Activated CD4-positive, alpha-beta T cell treated with anti-CD3 and anti-CD28 coated beads, Interleukin-2, Interleukin-4, amounts not matched to agents 100 ng/mL and 50 ng/mL, durations not matched to agents 16 hours and 8 hours (primary cell): ENCODE measurements around the gene FGF5.
"Not testable (repeated sequence)": the region's sequence is repeated elsewhere in the genome, so short reads cannot be mapped to it uniquely, and the experiment has no call there.

Experiments
- DNase-seq: peaks from one replicate; pipeline ENCODE4 v3.0.0-alpha.2; 2020; ENCODE audit warnings: low spot score

Gene FGF5

DNA sequence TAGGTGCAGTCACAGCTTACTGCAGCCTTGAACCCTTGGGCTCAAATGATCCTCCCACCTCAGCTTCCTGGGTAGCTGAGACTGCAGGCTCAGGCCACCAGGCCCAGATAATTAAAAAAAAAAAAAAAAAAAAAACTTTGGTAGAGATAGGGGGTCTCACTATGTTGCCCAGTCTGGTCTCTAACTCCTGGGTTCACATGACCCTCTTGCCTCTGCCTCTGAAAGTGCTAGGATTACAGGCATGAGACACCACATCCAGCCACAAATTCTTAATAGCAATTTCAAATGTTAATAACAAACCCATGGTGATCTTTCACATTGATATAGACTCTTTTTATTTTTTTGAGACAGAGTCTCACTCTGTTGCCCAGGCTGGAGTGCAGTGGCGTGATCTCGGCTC, 12.3 kb upstream of the FGF5 start:
- no peak for DNase-seq

- no peak for DNase-seq
These were observed 11.0 kb upstream of the FGF5 start for GRCh38 chr4:80255329-80256095.

DNA sequence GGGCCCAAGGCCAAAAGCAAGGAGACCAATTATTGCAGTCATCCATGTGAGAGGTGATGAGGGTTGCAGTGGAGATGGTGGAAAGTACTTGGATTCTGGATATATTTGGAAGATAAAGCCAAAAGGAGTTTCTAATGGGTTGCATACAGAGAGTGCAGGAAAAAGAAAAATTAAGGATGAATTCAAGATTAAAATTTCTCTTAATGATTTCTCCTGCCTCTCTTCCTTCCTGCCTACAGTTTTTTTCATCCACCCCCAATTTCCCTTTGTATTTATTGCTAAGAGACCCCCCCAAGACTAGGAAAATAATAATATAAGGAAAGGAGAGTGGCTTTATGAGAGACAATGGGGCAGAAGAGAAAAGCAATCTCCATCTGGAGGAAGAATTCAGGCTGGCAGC, 8.6 kb upstream of the FGF5 start:
- no peak for DNase-seq

DNA sequence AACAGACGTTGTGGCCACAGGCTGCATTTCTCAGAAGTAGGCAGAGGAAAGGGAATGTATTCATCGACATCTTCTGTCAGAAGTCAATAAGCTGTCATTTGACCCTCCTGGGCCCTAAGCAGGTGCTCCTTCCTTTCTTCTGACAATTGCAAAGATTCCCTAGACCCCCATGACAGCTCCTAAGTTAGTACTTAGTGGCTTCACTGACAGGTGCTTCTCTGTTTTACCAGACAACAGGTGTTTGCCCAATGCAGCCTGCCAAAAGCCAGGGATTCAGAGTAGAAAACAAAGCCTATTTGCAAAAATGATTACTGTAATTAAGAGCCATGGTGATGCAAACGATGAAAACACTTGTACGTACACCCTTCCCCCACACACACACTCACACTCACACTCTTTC, 7.5 kb upstream of the FGF5 start:
- no peak for DNase-seq

DNA sequence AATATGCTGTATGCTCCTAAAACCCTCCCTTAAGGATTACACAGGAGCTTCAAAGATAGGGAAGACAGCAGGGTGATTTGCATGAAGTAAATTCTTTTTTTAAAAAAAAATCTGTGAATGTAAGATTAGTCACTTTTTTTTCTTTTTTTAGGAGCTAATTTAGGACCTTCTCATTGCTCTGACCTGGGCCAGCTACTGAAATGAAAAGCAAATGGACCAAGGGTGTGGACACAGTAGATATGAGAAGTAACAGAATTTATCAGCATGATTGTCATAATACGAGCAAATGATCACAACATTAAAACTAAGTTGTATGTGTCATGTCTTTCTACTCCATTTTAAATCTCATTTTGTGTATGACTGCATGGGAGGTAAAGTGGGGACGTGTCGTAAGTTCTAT, 6.6 kb upstream of the FGF5 start:
- DNase-seq: no peak

- DNase-seq: no peak
These were observed 4.4 kb upstream of the FGF5 start for GRCh38 chr4:80261989-80262600.

- no peak for DNase-seq
These were observed 2.7 kb upstream of the FGF5 start for GRCh38 chr4:80263541-80264351.

DNA sequence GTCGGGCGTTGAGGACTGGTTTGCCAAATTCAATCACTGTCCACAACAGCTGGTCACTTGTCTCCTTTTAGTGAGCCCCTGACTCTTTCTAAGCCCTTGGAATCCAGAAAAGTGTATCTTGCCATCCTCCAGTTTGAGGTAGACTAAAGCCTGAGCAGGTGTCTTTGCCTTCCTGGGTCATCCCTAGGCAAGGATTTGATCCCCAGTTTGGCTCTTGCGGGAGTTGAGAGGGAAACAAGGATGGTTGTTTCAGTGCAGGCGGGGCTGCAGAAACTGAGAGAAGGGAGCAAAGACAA, 2.2 kb upstream of the FGF5 start:
- no peak for DNase-seq

DNA sequence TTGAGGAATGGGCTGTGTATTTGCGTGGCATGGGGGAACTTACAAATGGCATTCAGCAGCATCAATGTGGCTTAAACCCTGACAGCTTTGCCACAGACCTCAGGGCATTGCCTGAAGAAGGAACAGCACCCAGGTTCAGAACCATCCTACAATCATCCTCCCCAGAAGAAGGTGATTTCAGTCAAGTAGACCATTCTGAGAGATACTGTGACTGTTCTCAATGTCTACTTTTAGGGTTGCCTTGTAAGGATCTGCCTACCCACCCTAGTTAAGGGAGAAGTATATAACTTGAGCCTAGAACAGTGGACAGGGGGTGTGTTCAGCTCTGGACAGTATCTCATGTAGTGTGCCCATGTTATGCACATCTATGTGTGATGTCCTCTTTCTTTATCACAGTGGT, 1.6 kb upstream of the FGF5 start:
- no peak for DNase-seq

DNA sequence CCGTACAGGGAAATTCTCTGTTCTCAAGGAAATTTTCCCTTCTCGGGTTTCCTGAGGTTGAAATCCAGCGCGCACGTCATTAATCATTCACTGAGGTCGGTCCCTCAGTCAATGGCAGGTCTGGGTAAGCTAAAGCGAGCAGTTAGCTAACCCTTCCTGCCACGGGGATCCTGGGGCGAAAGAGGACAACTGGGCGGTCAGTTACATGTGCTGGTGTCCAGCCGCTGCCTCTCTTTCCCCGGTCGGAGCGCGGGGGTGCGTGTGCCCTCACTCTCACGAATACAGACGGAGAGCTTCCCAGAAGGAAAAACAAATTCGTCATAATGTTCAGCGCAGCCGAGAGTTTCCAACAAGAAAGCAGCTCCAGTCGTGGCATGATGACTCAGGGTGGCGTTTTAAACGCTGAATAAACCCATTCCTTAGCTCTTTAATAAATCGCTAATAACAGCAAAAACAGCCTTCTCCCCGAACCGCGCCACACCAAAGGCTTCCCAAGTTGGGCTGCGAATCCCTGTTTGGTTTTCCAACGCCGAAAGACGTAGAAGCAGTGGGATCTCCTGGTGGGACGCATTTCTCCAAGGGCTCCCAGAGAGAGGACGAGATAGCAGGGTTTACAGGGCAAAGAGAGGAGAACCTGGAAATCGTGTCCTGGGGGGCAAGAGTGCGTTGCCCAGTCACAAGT, 752 bp upstream of the FGF5 start:
- no peak for DNase-seq

GRCh38 chr4:80266902-80267380, 477 bp downstream of the FGF5 start:
- no peak for DNase-seq

DNA sequence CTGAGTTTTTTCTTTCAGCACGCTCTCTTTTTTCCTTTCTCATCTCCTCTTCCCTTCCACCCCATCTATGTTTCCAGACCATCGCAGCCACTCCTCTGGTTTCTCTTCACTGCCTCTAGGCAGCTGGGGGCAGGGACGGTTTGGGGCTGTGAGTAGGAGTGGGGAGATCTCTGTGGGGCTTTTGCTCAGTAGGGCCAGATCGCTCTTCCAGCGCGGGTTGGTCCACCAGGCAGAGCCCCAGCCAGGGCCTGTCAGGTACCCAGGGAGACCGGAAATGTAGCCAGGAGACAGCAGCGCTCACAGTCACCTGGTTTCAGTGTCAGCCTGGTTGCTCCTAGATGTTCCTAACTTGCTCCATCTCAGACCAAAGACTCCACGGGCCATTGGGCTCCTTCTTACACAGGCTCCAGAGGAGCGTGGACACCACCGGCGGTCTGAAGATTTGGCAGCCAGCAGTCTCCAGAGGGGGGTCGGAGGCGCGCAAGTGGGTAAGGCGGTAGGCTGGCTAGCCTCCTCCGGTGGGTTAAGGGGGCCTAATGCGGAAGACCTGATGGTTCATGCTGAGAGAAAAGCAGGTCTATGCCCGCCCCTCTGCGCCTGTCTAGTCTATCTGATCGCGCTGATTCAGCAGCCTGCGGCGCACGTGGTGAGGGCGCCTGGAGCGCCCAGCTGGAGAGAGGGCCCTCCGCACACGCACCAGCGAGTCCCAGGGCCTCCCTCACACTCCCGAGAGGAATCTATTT, 1.8 kb downstream of the FGF5 start:
- DNase-seq: no peak

DNA sequence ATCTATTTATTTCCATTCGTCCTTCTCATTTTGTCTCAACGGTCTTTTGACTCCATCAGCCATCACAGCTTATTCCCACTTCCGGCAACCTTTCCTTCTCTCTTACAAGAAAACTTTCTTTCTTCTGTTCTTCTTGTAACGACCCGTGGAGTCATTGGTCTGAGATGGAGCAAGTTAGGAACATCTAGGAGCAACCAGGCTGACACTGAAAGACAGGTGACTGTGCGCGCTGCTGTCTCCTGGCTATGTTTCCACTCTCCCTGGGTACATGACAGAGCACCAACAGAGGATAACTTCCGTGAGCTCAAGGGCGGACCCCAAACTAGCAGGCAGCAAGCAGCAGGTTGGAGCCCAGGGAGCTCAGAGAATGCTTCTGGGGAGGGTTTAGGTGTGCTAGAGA, 2.5 kb downstream of the FGF5 start:
- DNase-seq: no peak

- DNase-seq: no peak
These were observed 3.9 kb downstream of the FGF5 start for GRCh38 chr4:80270321-80270720.

DNA sequence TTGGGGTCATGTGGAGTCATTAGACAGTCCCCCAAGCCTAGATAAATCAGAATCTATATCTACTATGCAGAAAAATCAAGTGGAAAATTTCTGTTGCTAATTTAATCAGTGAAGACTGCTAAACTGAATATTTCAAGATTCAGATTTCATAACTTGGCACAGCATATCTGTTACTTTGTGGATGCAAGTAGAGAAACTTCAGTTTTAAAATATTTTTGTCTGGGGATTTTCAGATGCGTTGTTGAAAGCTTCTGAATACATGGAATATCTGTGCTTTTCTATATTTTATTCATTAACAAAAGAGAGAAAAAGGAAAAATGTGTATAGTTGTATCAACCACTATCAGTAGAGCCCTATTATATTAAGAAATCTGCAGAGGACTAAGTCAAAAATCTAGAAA, 4.4 kb downstream of the FGF5 start:
- DNase-seq: no peak

- no peak for DNase-seq
These were observed 5.3 kb downstream of the FGF5 start for GRCh38 chr4:80271801-80272200.

GRCh38 chr4:80276931-80277330, 10.5 kb downstream of the FGF5 start:
- no peak for DNase-seq

- no peak for DNase-seq
These were observed 13.3 kb downstream of the FGF5 start for GRCh38 chr4:80279751-80280150.

DNA sequence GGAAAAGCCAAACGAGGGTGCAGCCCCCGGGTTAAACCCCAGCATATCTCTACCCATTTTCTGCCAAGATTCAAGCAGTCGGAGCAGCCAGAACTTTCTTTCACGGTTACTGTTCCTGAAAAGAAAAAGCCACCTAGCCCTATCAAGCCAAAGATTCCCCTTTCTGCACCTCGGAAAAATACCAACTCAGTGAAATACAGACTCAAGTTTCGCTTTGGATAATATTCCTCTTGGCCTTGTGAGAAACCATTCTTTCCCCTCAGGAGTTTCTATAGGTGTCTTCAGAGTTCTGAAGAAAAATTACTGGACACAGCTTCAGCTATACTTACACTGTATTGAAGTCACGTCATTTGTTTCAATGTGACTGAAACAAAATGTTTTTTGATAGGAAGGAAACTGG, 20.0 kb downstream of the FGF5 start:
- no peak for DNase-seq

- DNase-seq: not testable (repeated sequence)
These were observed 24.2 kb downstream of the FGF5 start for GRCh38 chr4:80290665-80291064.

GRCh38 chr4:80294206-80294605, 27.7 kb downstream of the FGF5 start:
- DNase-seq: no peak

GRCh38 chr4:80295336-80295735, 28.9 kb downstream of the FGF5 start:
- no peak for DNase-seq
